Mesodermal cell (in vitro differentiated cells): ENCODE measurements around the gene NKIRAS2.
"Not testable (repeated sequence)": the region's sequence is repeated elsewhere in the genome, so short reads cannot be mapped to it uniquely, and the experiment has no call there.

Experiments used
- H3K27ac ChIP-seq: 2 replicates; pipeline ENCODE4 v1.7.0; 2013; ENCODE audit warnings: mild to moderate bottlenecking, low read depth, low read length, moderate library complexity; ENCODE audit not compliant: severe bottlenecking
- H3K36me3 ChIP-seq: 2 replicates; pipeline ENCODE4 v1.7.1; 2013; ENCODE audit warnings: mild to moderate bottlenecking, low read length, moderate library complexity; ENCODE audit not compliant: control insufficient read depth, insufficient read depth
- H3K4me1 ChIP-seq: one replicate; pipeline ENCODE4 v1.7.1; 2013; ENCODE audit warnings: mild to moderate bottlenecking, low read length; ENCODE audit not compliant: insufficient read depth, control insufficient read depth, poor library complexity, severe bottlenecking
- H3K4me3 ChIP-seq: 2 replicates; pipeline ENCODE4 v1.7.0; 2013; ENCODE audit warnings: low read length, control low read depth, mild to moderate bottlenecking; ENCODE audit not compliant: insufficient read depth, poor library complexity, severe bottlenecking; ENCODE audit errors: extremely low read depth
- H3K9me3 ChIP-seq: 2 replicates; pipeline ENCODE4 v1.7.1; 2013; ENCODE audit warnings: mild to moderate bottlenecking, low read length, moderate library complexity; ENCODE audit not compliant: control insufficient read depth
- WGBS, 2 experiments: methylation state at CpG; one replicate each; pipeline ENCODE4 v1.1.5; 2013; ENCODE audit warnings: missing lambda C conversion rate in 2 of 2; ENCODE audit not compliant: insufficient coverage in 2 of 2; 5-methylcytosine and 5-hydroxymethylcytosine counted together

The NKIRAS2 gene

DNA sequence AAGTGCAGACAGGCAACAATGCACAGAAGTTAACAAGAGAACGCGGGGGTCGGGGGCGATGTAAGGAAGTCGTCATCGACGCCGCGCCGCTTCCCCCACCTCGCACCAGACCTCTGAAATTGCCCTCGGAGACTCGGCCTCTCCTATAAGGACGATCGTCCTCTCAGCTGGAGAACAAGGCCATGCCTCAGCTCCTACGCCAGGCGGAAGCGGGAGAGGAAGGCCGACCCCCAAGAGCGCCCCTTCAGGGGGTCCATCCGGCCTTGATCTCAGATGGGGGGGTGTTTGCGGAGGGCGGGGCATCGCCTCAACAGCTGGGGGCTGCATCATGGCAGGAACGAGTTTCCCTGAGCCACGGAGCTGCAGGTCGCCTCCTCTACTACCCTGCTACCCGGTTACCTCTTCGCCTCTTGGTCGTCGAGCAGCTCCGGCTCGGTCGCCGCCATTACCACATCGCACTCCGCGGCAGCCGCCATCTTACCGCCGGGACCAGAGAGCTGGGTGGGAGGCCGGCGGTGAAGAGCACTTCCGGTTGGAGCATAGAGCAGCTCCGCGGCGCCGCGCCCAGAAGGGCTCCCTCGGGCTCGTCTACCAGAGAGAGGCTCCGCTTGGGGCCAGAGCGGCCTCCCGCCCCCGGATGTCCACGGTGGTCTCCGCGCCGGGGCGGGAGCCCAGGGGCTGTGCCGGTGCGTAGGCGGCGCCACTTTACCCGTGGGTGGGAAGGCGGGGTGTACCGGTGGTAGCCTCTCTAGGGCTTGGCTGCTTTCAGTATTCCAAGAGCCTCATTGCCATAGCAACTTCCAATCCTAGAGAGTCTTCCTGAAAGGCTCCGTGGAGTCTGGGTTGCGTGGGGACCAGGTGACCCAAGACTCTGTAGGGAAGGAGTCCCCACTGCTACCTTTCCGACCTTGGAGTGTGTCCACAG, 2.7 kb upstream of the NKIRAS2 start, which contains the start of gene DNAJC7:
DNAJC7 (minus strand) TSS at position 499 of the 925 bp plus-strand sequence; CDS start at position 476, 23 bp downstream.
- peaks cover 8% of the 10 kb centered on the region for H3K4me1 ChIP-seq
- peak within 1 kb of the TSS; percentile 93 for H3K27ac ChIP-seq
- 0 to 1% methylated on average over 46 to 47 of the region's 70 CpGs for WGBS, 2 experiments
- H3K36me3 ChIP-seq = peaks cover 20% of the 10 kb centered on the region
- peak within 1 kb of the TSS; percentile 80 for H3K4me3 ChIP-seq
- H3K9me3 ChIP-seq = no peaks in the 10 kb centered on the region

DNA sequence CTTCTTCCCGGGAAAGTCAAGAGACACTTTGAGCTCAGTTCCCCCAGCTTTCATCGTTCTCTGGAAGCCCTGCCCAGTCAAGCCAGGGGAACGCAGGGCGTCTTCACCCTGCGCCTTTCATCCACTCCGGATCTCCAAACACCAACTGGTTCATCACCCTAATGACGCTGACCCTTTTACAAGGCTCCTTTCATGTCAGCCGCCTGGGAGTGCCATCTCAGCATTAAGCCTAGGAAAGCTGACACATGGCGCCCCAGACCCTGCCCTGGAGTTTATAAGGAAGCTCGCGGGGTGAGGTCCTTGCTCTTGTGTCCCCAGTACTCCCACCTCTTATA, 2.1 kb upstream of the NKIRAS2 start:
- Histone ChIP-seq H3K9me3 (no peaks in the 10 kb centered on the region), H3K27ac (peak overlapping the region; percentile 93), H3K4me1 (peaks cover 8% of the 10 kb centered on the region), H3K4me3 (peak overlapping the region; percentile 80), H3K36me3 (peaks cover 22% of the 10 kb centered on the region)
- 9 to 17% methylated on average over 9 to 11 of the region's 11 CpGs for WGBS, 2 experiments

DNA sequence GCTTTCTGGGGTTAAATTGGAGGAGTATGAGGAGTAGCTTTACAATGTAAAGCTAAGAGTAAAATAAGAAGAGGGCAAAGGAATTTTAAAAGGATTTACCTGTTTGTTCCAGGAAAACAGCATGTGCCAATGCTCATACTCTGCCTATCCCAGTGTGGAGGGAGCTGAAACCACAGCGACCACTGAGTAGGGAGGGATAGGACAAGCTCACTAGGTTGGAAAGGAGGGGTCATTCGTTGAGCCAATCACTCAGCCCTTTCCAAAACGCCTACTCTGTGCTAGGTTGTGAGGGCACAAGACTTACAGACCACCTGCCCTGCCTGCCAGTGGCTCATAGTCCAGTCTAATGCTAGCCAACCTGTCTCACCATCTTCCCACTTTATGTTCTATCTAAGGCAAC, 1.6 kb upstream of the NKIRAS2 start:
- WGBS, 2 experiments = 48 to 51% methylated on average over 3 of the region's 3 CpGs
- Histone ChIP-seq H3K4me3 (peak overlapping the region; percentile 80), H3K36me3 (peaks cover 27% of the 10 kb centered on the region), H3K27ac (peak overlapping the region; percentile 93), H3K4me1 (peaks cover 9% of the 10 kb centered on the region), H3K9me3 (no peaks in the 10 kb centered on the region)

DNA sequence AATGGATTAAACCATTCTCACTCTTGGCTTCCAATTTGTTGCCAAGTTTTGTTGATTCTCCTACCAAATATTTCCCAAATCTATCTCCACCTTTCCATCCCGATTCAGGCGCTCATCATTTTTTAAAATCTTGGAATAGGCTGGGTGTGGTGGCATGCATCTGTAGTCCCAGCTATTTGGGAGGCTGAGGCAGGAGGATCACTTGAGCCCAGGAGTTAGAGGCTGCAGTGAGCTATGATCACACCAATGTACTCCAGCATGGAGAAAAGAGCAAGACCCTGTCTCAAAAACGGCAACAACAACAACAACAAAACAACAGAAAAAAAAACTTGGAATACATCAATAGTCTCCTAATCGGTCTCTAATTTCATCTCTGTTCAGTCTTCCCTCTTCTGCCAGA, 902 bp upstream of the NKIRAS2 start:
- no peaks in the 10 kb centered on the region for H3K9me3 ChIP-seq
- H3K27ac ChIP-seq = no peak overlapping the region
- no peak overlapping the region for H3K4me3 ChIP-seq
- H3K4me1 ChIP-seq = peaks cover 16% of the 10 kb centered on the region
- WGBS, 2 experiments = 92 to 95% methylated on average over 2 of the region's 4 CpGs
- peaks cover 34% of the 10 kb centered on the region for H3K36me3 ChIP-seq

DNA sequence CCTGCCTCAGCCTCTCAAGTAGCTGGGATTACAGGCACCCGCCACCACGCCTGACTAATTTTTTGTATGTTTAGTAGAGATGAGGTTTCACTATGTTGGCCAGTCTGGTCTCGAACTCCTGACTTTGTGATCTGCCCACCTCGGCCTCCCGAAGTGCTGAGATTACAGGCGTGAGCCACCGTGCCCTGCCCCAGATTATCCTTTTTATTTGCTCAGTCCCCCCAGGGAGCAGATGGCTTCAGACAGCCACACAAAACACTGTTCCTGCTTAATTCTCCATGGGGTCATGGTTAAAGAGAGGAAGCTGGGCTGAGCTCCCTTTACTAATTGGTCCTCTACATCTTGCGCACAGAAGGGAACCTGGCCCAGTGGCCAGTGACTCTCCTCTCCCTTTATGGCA, 955 bp downstream of the NKIRAS2 start:
- H3K27ac ChIP-seq, H3K9me3 ChIP-seq: not testable (repeated sequence)
- H3K4me3 ChIP-seq = peak overlapping the region; percentile 97
- peaks cover 39% of the 10 kb centered on the region for H3K36me3 ChIP-seq
- 89 to 90% methylated on average over 6 to 7 of the region's 8 CpGs for WGBS, 2 experiments
- peaks cover 32% of the 10 kb centered on the region for H3K4me1 ChIP-seq

DNA sequence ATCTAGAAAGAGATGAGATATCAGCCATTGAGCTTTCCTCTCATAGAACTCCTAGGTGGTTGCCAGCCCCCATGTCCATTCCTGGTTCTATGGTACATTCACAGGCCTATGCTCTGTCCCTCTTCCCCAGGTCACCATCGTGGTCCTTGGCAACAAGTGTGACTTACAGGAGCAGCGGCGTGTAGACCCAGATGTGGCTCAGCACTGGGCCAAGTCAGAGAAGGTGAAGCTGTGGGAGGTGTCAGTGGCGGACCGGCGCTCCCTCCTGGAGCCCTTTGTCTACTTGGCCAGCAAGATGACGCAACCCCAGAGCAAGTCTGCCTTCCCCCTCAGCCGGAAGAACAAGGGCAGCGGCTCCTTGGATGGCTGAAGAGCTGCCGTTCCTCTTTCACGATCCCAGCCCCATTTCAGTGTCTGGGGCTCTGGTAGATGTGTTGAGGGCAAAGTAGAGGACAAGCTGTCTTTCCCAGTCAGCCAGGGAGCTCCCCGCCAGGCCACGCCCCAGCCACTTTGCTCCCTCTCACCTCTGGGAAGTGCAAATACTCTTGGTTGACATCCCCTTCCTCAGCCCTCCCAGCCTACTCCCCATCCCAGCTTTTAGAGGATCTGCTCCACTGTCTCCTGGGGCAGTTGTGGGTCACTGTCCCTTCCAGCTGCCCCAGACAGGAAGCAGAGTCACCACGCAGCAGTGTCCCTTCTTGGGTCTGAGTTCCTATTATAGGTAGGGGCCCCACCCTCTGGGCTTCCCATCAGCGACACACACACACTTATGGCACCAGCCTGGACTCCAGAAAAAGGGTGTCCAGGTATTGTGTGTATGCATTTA, 3.8 kb downstream of the NKIRAS2 start:
- Histone ChIP-seq H3K4me1 (peaks cover 46% of the 10 kb centered on the region), H3K27ac (peak overlapping the region; percentile 74), H3K36me3 (peaks cover 39% of the 10 kb centered on the region), H3K9me3 (no peaks in the 10 kb centered on the region), H3K4me3 (no peak overlapping the region)
- 92 to 95% methylated on average over 10 to 12 of the region's 15 CpGs for WGBS, 2 experiments

DNA sequence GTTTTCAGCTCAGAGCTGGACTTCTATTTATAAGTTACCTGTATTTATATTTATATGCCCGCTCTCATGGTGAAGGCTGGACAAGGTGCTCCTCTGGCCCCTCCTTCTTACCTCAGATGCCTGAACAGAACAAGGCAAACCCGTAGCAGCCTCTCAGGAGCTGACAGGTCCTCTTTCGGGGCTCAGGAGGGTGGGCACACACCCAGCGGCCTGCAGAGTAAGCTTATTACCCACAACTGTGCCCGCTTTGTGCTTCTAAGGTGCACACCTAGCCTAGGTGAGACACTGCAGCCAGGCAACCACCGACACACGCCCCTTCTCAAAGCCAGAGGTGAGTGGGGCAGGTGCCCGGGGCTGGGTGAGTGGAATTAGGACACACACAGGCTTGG, 5.3 kb downstream of the NKIRAS2 start:
- no peak overlapping the region for H3K4me3 ChIP-seq
- 76 to 87% methylated on average over 6 of the region's 8 CpGs for WGBS, 2 experiments
- peak overlapping the region; percentile 74 for H3K27ac ChIP-seq
- no peaks in the 10 kb centered on the region for H3K9me3 ChIP-seq
- peaks cover 39% of the 10 kb centered on the region for H3K36me3 ChIP-seq
- H3K4me1 ChIP-seq = peaks cover 46% of the 10 kb centered on the region

DNA sequence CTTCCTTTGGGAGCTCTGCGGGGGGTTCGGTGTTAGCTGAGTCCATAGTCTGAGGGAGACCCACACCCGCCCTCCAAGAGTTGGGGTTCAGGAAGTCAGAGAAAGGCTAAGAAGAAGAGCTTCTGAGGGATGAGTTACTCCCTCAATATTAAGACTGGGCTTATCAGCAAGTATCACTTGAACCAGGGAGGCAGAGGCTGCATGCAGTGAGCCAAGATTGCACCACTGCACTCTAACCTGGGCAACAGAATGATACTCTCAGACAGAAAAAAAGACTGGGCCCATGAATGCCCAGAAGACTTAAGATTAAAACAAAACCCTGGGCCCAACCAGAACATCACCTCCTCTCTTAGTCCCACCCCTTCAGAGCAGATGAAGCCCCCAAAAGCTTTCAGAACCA, 6.0 kb downstream of the NKIRAS2 start:
- H3K27ac ChIP-seq = no peak overlapping the region
- no peaks in the 10 kb centered on the region for H3K9me3 ChIP-seq
- peaks cover 39% of the 10 kb centered on the region for H3K36me3 ChIP-seq
- WGBS, 2 experiments = 89% methylated on average over 3 of the region's 3 CpGs; no CpG with 5 or more reads in 1 of the 2 experiments
- no peak overlapping the region for H3K4me3 ChIP-seq
- H3K4me1 ChIP-seq = peaks cover 44% of the 10 kb centered on the region

DNA sequence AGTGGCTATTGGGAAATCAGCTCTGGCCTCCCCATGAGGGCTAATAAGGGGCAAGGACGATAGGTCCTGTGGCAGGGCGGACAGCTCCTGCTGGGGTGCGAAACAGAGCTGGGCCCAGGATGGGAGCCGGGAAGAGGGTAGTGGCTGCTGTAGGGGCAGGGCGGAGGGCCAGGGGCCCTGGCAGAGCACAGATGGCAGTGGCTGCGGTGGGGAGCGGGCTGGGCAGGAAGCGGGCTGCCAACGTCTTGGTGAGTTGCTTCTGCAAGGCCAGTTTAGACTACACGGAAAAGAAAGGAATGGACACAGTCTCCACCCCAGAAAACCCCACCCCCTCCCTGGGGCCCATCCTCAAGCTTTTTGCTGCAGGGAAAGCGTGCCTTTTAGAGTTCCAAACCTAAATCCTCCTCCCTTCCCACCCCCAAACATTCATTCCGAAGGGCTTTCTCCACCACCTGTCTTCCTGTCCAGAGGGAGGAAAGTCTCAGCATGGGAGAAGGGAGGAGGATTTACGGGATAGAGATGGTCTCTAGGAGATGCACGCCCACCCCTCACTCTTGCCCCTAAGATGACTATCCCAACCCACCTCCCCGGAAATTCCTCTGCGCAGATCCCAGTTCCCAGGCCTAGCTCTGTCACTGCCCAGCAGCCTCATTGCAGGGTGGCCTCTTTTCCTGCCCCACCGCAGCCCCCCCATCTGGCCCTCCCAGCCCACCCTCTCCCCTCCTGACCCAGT, 7.1 kb downstream of the NKIRAS2 start:
- peaks cover 42% of the 10 kb centered on the region for H3K4me1 ChIP-seq
- H3K9me3 ChIP-seq = no peaks in the 10 kb centered on the region
- 67 to 75% methylated on average over 9 to 13 of the region's 17 CpGs for WGBS, 2 experiments
- peaks cover 32% of the 10 kb centered on the region for H3K36me3 ChIP-seq
- no peak overlapping the region for H3K4me3 ChIP-seq
- H3K27ac ChIP-seq = no peak overlapping the region

DNA sequence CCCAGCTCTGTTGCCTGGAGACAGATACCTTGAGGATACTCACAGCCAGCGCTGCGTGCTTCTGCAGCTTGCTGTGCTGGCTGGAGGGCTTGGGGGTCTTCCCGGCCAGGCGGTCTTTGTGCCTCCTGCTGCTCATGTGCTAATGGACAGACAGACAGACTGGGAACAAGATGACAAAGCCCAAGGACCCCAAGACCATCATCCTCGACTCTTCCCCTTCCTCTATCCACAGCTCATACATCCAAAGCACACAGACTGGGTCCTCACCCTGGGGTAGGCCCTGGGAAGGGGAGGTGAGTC, 7.7 kb downstream of the NKIRAS2 start:
- Histone ChIP-seq H3K4me3 (no peak overlapping the region), H3K4me1 (peaks cover 42% of the 10 kb centered on the region), H3K9me3 (no peaks in the 10 kb centered on the region), H3K36me3 (peaks cover 27% of the 10 kb centered on the region), H3K27ac (no peak overlapping the region)
- WGBS, 2 experiments = 65% methylated on average over 4 of the region's 5 CpGs; no CpG with 5 or more reads in 1 of the 2 experiments
